ENCODE results near the gene ATG9A. TPM values are rescaled to one million over a fixed set of nuclear protein-coding genes. Genes with fewer than 3 reads are reported as not detected.

ATG9A gene
- total and polyA plus RNA-seq, 9 of the 15 experiments (the other 6 are each of a cell fraction or from before 2014, with no cell fraction given), result 0.25 to 65.6 (median 23.4) TPM

DNA sequence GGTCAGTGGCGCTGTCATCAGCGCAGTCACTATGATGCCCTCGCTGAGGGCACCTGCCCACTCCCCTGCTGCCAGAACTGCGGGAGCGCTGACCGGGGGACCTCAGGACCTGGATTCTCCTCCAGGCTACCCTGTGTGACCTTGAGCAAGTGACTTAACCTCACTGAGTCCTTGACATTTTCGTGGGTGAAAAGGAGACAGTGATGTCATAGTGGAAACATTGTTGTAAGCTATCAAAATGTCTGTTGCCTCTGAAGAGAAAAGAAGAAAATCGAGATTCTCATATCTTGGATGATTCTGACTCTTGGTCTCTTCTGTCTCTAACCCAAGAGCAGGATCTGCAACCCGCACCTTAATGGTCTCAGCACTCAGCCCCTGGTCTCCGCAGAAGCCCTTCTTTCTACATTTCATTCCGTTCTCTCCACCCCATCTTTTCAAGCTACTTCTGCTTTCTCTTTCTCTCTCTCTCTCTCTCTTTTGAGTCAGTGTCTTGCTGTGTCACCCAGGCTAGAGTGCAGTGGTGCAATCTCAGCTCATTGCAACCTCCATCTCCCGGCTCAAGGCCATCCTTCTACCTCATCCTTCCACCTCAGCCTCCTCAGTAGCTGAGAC, 25.3 kb upstream of the ATG9A start:
- H3K36me3 ChIP-seq (ENCODE audit: control insufficient read depth, insufficient read depth, low read length), result peaks cover 24% of the 10 kb centered on the region; the same call in 2 of the 3 replicates
- ChIA-PET CTCF (ENCODE audit: low intra/inter-chr PET ratio) (interaction anchor here (0.8 kb wide), 1 partner anchor 40 kb away, joined by 5 read pairs; no protein-coding TSS in a partner anchor), POLR2A (interaction anchor here (0.7 to 2.0 kb wide), 8 partner anchors 9 to 112 kb away, joined by 3 to 8 read pairs (median 4); partner anchors contain the start of genes DNAJB2, GLB1L and STK16)
- in situ Hi-C loops (cut with MboI) (no loop called here), intact Hi-C loops (cut with micrococcal nuclease) (no loop called here)
- peak overlapping the region; percentile 71 to 92; a peak in 3 of 4 replicates for H3K9ac ChIP-seq (ENCODE audit: insufficient read depth in 1 of 2, low read depth in 2 of 2, low read length in 2 of 2)
- peak overlapping the region; percentile 82 for H3K4me2 ChIP-seq (ENCODE audit: insufficient read depth, low read length)
- H3K9me3 ChIP-seq (replicated peaks; ENCODE audit: control insufficient read depth, insufficient read depth, low read depth, low read length), result no peaks in the 10 kb centered on the region
- ATAC-seq (no peak), DNase-seq (ENCODE audit: extremely low read depth in 1 of 4, low spot score in 3 of 4) (no peak), FAIRE-seq (no peak)
- H3K4me1 ChIP-seq (replicated peaks in 1 of 2; ENCODE audit: control insufficient read depth in 2 of 2, insufficient read depth in 2 of 2, low read length in 2 of 2), result peaks cover 13 to 40% of the 10 kb centered on the region in 2 experiments; a peak in 4 of 5 replicates
- no peak overlapping the region for H3K27ac ChIP-seq (ENCODE audit: extremely low read depth, low read depth, low read length)
- 0 out of 2 replicates have a peak, but pooled peaks cover 2% of the 10 kb centered on the region for H4K20me1 ChIP-seq (replicated peaks; ENCODE audit: control insufficient read depth, insufficient read depth, low read length)
- H3K27me3 ChIP-seq (ENCODE audit: control insufficient read depth in 2 of 2, insufficient read depth in 2 of 2, low read length in 2 of 2), result 0 out of 5 replicates have a peak, but pooled peaks cover 0 to 4% of the 10 kb centered on the region in 2 experiments
- peak overlapping the region; percentile 58 for H3K4me3 ChIP-seq
- 6% methylated on average over 8 of the region's 12 CpGs for WGBS (ENCODE audit: insufficient coverage, low coverage, missing lambda C conversion rate)
- H2AFZ ChIP-seq (ENCODE audit: low read depth, low read length), result peak overlapping the region; percentile 88
- no TSS peak for BruUV-seq (replicated peaks)
- H3K9me1 ChIP-seq (ENCODE audit: control insufficient read depth, insufficient read depth, low read length), result no peaks in the 10 kb centered on the region
- peaks cover 24% of the 10 kb centered on the region for H3K79me2 ChIP-seq (ENCODE audit: control insufficient read depth, insufficient read depth, low read length)
- no peak for TF ChIP-seq ZNF140 (CRISPR knock-in tag; IDR thresholded peaks at IDR 0.05)
- TF ChIP-seq ZNF3 (CRISPR knock-in tag; IDR thresholded peaks at IDR 0.05), result no peak
- 0 out of 2 replicates have a peak, but pooled peaks have one; percentile 16 for TF ChIP-seq KAT7 (CRISPR knock-in tag; IDR thresholded peaks at IDR 0.05; ENCODE audit: borderline replicate concordance)
- no peak for TF ChIP-seq NR4A1 (CRISPR knock-in tag; IDR thresholded peaks at IDR 0.05)
- TF ChIP-seq NR4A1 (tag; IDR thresholded peaks at IDR 0.05), result no peak
- no peak for TF ChIP-seq DNMT1 (IDR thresholded peaks at IDR 0.05)
- TF ChIP-seq NRF1 (conservative IDR thresholded peaks at IDR 0.05 in 1 of 2, IDR thresholded peaks at IDR 0.05 in 1 of 2), result no peak
- TF ChIP-seq, protein P1, sequence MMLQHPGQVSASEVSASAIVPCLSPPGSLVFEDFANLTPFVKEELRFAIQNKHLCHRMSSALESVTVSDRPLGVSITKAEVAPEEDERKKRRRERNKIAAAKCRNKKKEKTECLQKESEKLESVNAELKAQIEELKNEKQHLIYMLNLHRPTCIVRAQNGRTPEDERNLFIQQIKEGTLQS (IDR thresholded peaks at IDR 0.05), result peak; percentile 49
- TF ChIP-seq, protein P1 (CRISPR knock-in tag; conservative IDR thresholded peaks at IDR 0.05), result no peak
- no peak for TF ChIP-seq SMAD3 (CRISPR knock-in tag; conservative IDR thresholded peaks at IDR 0.05)
- TF ChIP-seq, protein P2, sequence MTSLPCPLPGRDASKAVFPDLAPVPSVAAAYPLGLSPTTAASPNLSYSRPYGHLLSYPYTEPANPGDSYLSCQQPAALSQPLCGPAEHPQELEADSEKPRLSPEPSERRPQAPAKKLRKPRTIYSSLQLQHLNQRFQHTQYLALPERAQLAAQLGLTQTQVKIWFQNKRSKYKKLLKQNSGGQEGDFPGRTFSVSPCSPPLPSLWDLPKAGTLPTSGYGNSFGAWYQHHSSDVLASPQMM (CRISPR knock-in tag; IDR thresholded peaks at IDR 0.05), result no peak
- no peak for TF ChIP-seq MEF2D (tag; conservative IDR thresholded peaks at IDR 0.05; ENCODE audit: low read depth)
- TF ChIP-seq FIP1L1 (IDR thresholded peaks at IDR 0.05; ENCODE audit: low read depth, low read length, poor library complexity, severe bottlenecking), result no peak
- TF ChIP-seq KLF1 (tag; IDR thresholded peaks at IDR 0.05), result no peak
- TF ChIP-seq, protein P3, sequence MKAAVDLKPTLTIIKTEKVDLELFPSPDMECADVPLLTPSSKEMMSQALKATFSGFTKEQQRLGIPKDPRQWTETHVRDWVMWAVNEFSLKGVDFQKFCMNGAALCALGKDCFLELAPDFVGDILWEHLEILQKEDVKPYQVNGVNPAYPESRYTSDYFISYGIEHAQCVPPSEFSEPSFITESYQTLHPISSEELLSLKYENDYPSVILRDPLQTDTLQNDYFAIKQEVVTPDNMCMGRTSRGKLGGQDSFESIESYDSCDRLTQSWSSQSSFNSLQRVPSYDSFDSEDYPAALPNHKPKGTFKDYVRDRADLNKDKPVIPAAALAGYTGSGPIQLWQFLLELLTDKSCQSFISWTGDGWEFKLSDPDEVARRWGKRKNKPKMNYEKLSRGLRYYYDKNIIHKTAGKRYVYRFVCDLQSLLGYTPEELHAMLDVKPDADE (conservative IDR thresholded peaks at IDR 0.05; ENCODE audit: control insufficient read depth, low read depth, low read length), result no peak
- TF ChIP-seq, protein P4, sequence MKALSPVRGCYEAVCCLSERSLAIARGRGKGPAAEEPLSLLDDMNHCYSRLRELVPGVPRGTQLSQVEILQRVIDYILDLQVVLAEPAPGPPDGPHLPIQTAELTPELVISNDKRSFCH (CRISPR knock-in tag; IDR thresholded peaks at IDR 0.05), result no peak
- TF ChIP-seq, protein P4 (tag; IDR thresholded peaks at IDR 0.05), result no peak
- peak; percentile 47 for TF ChIP-seq C11orf30 (IDR thresholded peaks at IDR 0.05; ENCODE audit: low read depth)
- TF ChIP-seq HIVEP1 (CRISPR knock-in tag; IDR thresholded peaks at IDR 0.05), result no peak
- TF ChIP-seq KDM1A (IDR thresholded peaks at IDR 0.05), result peak; percentile 52 to 58; a peak in 2 of 4 replicates
- no peak for TF ChIP-seq SIRT6 (IDR thresholded peaks at IDR 0.05; ENCODE audit: low read depth, low read length)
- no peak for TF ChIP-seq TARDBP (IDR thresholded peaks at IDR 0.05)
